Right kidney (tissue), 1 donor: Measurements from ENCODE around the gene THSD4.
"Not testable (repeated sequence)": the region's sequence is repeated elsewhere in the genome, so short reads cannot be mapped to it uniquely, and the experiment has no call there.

Experiments used
- DNase-seq: peaks from one replicate; pipeline ENCODE4 v3.0.0-alpha.2; 2016

The THSD4 gene

DNA sequence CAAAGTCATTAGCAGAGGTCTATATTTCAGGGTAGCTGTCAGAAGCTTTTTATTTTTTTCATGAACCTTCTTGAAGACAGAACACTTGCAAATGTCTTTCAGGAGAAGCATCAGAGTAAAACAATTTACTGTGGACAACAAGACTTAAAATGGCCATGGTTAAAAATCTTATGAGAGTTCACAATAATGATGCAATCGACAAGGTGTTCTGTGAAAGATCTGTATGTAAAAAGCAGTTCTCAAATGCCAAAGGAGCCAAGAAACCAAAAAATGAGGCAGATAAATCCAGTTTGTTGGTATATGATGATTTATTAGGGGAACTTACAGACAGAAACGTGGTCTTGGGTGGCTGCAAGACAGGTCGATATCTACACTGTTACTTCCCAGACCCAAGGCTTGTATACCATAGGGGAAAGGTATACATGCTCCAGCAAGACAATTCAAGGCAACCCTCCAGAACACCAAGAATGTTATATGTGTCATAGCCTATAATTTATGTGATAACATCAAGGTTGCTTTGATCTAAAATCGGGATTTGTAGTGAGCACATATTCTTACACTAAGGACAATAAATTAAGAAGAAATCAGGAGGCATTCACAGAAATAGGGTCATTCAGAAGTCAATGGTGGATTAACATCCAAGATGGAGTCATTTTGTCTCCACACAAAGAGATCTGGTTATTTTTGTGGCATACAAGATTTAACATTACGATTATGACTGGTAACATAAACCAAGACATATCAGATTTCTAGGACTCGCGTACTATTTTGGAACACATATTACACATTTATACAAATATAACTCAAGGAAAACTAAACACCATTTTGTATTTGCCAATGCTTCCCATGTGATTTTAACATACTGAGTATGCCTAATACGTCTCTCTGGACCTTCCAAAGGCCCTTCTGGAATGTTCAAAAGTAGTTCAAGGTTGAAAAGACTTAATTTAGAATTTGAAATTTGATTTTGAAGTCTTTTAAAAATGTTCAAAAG, 316.4 kb downstream of the THSD4 start:
- no peak for DNase-seq

GRCh38 chr15:71433402-71433801, 318.1 kb downstream of the THSD4 start:
- DNase-seq, result no peak

DNA sequence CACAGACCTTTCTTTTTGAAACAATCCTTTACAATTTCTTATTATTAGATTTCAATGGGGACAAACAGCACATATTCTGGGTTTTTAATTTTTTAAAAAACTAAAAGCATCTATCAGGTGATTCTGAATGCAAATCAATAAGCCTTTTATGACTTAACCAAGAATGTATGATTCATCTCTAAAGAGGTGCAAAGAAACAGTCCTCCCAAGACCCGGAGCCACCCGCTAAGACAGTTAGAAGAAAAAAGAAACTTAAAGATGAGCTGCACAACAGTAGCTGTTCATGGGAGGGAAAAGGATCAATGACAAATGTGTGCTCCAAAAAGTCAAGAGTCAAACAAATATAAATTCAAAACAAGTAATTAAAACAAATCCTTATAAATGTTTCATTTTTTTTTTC, 319.5 kb downstream of the THSD4 start:
- DNase-seq, result no peak

DNA sequence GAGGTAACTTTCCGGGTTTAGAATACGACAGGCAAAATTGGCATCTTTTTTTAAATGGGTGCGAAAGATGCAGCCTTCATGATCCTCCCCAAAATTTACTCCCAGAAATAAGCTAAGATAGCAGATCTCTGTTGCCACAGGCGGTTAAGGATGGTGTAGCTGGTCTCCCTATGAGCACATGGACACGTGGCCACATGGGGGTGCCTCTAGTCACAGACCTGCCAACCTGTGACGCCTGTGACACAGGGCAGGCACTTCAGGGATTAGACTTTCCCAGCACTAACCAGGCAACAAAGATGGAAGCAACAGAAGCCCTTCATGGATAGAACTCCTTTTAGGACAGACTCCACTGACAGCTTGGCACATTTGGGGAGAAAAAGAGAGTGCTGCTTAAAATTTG, 320.3 kb downstream of the THSD4 start:
- no peak for DNase-seq

DNA sequence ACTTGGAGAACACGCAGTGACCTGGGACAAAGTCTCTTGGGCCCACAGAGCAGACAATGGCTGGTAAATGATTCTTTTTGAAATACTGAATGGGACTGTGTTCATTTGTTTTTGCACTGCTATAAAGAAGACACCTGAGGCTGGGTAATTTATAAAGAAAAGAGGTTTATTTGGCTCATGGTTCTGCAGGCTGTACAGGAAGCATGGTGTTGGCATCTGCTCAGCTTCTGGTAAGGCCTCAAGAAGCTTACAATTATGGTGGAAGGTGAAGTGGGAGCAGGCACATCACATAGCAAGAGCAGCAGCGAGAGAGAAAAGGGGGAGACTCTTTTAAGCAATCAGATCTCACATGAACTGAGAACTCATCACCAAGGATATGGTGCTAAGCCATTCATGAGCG, 321.6 kb downstream of the THSD4 start:
- no peak for DNase-seq

DNA sequence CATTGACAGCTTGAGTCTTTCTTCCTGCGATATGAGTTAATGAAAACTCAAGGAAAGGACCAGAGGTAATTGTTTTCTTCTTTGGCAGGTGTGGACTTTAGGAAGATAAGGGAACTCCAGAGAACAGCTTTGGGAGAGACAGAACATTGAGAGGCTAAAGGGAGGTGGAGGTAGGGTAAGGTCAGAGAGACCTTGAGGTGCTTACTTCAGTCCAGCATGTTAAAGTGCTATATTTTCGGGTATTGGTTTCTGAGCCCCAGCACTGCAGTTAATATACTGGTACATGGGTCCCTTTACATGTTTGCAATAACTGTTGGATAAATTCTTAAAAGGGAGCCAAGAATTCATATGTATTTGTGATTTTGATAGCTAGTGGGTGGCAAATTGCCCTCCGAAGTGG, 322.1 kb downstream of the THSD4 start:
- DNase-seq, result no peak

- no peak for DNase-seq
These were observed 322.6 kb downstream of the THSD4 start for GRCh38 chr15:71437919-71438318.

- DNase-seq, result not testable (repeated sequence)
These were observed 324.2 kb downstream of the THSD4 start for GRCh38 chr15:71439478-71439877.

- DNase-seq, result no peak
These were observed 325.3 kb downstream of the THSD4 start for GRCh38 chr15:71440489-71441110.

- peak; percentile 40 for DNase-seq
These were observed 328.3 kb downstream of the THSD4 start for GRCh38 chr15:71443538-71443937.

DNA sequence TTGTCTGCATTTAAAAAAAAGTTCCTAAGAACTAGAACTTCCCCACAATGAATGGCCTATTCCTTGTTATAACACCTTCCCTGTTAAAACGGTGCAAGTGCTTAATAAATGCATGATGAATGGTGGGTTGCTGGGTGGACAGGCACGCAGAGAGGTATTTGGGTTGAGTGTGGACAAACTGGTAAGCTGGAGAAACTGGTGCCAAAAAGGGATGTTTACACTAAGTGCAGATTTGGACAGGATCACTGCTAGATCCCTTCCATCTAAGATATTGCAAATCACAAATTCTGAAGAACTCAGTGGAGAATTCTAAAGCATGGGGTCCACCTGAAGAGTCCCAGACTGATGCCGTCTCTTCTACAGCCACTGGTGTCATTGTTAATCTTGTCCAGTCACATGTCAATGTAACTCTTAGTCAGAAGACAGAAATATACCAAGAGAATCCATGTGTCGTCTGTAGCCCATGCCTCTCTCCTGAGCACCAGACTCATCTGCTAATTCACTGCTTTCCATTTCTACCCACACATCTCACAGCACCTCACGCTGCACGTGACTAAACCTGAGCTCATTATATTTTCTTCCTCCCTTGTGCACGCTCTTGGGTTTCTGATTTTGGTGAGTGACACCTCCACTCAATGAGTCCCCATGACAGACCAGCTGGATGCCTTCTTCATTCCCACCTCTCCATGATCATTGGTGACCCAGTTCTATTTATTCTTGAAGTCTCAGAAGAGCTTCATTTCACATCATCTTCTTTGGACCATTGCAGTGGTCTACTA, 328.9 kb downstream of the THSD4 start:
- DNase-seq, result no peak

- DNase-seq, result no peak
These were observed 329.8 kb downstream of the THSD4 start for GRCh38 chr15:71444866-71445590.

GRCh38 chr15:71447328-71448250, 332.3 kb downstream of the THSD4 start:
- no peak for DNase-seq

GRCh38 chr15:71448688-71449114, 333.4 kb downstream of the THSD4 start:
- DNase-seq, result peak; percentile 40

GRCh38 chr15:71449363-71449762, 334.1 kb downstream of the THSD4 start:
- DNase-seq, result no peak

DNA sequence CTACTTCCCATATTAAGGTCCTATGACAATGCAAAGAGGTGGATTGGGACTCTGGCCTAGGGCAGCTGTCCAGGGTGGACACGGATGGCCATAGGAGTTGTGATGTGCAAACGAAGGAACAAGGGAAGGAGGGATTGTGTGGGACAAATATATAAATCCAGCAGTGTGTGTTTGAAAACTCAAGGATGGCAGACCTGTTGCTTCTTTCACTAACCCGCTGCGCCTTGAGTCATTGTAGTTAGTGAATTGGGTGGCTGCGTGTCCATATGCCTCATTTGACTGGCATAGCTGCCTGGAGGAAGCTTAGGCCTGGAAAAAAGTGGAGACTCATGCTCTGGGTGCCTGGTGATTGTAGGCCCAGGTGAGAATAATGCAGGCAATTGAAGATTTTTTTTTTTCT, 334.7 kb downstream of the THSD4 start:
- no peak for DNase-seq

- no peak for DNase-seq
These were observed 335.9 kb downstream of the THSD4 start for GRCh38 chr15:71451130-71451529.

DNA sequence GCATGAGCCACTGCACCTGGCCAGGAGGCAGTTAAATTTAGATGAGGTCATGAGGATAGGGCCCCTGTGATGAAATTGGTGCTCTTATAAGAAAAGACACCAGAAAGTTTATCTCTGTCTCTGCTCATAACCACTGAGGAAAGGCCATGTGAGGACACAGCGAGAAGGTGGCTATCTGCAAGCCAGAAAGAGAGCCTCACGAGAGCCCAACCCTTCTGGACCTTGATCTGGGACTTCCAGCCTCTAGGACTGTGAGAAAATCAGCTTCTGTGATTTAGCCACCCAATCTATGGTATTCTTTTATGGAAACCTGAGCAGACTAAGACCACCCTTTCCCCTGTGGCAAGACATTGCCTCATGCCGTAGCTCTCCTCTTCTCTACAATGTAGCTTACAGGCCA, 337.6 kb downstream of the THSD4 start:
- no peak for DNase-seq

GRCh38 chr15:71454462-71454996, 339.3 kb downstream of the THSD4 start:
- no peak for DNase-seq

DNA sequence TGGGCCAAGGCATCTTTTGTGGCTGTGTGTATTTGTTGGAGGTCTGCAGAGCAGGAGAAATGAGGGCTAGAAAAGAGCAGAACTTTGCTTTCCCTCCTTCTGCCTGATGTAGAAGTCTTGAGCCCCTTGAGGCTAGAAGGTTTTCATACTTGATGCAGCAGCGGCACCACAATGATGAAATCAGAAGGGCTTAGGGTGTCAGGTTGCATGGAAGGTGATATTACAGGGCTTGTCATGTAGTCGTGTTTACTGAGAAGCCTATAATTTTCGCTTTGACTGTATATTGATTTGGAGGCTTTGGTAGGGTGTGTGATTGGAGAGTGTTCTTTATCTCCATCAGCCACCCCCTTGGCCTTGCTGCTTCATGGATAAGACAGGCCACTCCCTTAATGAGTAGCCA, 339.8 kb downstream of the THSD4 start:
- no peak for DNase-seq

DNA sequence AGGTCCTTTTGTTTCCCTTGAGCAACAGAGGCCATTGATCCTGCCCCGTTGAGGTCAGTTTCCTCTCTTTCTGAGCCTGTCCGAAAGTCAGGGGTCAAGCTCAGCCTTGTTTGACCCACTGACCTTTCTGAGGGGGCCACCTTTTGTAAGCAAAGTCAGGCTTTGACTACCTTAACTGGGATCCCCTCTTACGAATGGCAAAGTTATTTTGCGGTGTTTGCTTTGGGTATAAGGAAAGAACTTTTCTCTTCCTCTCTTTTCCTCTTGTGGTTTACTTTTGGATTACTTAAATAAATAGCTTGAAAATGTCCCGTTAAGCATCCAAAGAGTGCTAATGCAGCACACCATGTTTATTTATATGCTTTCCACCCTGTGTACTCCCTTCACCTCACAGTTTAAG, 340.6 kb downstream of the THSD4 start:
- no peak for DNase-seq
